ENCODE results near the gene GRIK2.

Gene GRIK2

DNA sequence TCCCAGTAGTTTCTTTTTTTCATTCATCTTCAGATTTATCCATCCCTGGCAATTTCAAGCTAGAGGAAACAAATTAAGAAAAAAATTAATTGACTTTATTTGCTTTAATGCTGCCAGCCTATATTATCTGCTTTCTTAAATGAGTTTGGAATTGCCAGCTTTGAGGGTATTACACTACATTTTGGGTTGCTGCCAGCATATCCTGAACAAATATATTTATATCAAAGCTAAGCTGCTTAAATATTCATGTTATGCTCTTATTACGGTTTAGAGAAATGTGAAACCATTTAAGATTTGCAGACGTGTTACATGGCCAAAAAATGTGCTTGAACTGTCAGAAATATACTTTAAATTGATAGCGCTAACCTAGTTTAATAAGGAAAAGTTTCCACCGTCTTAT lies 59.7 kb downstream of the GRIK2 start:
- DNase-seq: no peak

DNA sequence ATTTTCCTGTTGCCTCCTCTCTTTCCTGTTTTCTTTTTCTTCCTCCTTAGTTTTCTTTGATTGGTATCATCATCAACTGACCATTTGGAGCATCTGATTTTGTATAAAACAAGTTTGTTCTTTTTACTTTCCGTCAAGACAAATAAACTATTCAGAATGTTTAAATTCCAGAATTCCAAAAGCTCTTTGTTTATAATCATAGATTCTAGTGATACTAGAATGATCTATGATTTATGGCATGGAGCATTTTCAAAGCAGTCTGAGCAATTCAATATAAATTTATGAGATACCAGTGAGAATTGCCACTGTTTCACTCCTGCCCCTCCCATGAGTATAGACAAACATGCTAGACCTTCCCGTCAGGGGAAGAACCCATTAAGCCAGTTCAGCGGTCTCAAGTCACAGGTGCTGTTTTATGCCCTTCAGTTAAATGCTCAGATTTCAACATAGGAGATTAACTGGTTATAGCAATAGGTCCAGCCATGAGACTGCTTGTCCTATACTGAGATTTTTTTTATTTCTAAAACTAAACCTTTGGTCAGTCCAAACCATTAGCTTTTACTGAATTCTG lies 60.7 kb downstream of the GRIK2 start:
- DNase-seq: no peak

- DNase-seq: no peak
Observed at GRCh38 chr6:101458336-101458735, 64.8 kb downstream of the GRIK2 start.

DNA sequence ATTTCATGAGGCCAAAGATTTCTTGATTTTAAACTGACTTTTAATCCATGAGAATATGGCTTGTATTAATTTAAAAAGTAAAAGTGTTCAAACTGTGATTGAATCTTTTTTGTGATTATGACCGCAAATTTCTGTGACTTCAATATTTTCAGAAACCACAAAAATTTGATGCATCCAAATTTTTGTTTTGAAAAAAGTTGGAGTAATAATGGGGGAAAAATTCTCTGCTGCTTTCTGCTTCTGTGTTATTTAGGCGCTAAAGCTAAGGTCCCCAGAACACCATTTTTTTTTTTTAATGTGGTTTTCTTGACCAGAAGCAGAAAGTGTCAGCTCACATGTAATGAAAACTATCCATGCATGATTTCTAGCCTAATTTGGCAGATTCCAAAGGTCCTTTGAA lies 65.3 kb downstream of the GRIK2 start:
- no peak for DNase-seq

- no peak for DNase-seq
Observed at GRCh38 chr6:101462576-101462975, 69.1 kb downstream of the GRIK2 start.

GRCh38 chr6:101465863-101466262 lies 72.4 kb downstream of the GRIK2 start:
- DNase-seq: no peak

GRCh38 chr6:101477436-101477835 lies 83.9 kb downstream of the GRIK2 start:
- no peak for DNase-seq

GRCh38 chr6:101478891-101479290 lies 85.4 kb downstream of the GRIK2 start:
- no peak for DNase-seq

DNA sequence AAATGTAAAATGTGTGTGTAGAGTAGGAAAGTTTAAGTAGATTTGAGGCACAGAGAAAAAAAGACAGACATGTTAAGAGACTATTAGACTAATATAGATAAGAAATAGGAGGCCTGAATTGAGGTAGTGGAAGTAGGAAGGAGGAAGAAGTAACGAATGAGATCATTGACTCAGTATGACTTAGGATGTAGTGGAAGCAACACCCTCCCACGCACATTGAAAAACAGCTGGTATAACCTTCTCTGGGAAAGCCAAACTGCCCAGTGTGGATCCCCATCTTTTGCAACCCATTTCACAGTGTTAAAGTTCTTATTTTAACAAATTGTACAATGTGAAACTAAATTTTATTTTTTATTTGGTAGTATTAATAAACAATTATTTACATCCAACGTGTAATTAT lies 89.1 kb downstream of the GRIK2 start:
- DNase-seq: no peak

GRCh38 chr6:101484781-101485180 lies 91.3 kb downstream of the GRIK2 start:
- no peak for DNase-seq

- DNase-seq: no peak
Observed at GRCh38 chr6:101486124-101486523, 92.6 kb downstream of the GRIK2 start.

DNA sequence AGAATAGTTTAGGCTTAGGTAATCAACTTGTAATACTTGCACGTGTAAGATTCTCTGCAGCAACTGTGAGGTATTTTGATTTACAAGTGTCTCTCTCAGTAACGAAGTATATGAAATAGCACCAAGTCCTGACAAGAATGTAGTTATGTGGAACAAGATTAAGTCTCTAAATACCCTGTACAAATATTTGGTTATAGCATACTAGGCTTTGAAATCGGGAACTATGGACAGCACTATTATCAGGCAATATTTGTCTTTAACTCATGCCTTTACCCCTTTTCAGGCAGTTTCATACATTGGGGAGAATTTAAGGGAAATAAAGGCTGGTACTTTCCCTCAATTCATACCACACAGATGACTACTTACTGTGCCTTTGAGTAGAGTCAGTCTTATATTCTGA lies 93.2 kb downstream of the GRIK2 start:
- DNase-seq: no peak

DNA sequence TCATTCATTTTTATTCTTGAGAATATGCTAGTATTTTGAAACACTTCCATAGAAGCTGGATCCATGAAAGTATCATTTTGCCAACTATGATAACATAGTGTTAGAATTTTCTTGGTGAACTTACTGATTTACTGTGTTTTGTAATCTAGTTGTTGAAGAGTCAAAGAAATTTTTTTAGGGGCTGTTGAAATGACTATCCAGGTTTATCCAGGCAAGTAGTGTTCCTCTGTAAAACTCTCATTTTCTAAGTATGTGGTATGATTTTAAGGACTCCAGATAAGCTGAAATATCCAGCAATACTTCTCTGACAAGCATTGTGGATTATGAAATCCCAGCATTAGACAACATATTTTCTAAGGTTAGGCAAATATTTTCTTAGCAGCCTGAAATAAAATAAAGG lies 95.9 kb downstream of the GRIK2 start:
- no peak for DNase-seq

DNA sequence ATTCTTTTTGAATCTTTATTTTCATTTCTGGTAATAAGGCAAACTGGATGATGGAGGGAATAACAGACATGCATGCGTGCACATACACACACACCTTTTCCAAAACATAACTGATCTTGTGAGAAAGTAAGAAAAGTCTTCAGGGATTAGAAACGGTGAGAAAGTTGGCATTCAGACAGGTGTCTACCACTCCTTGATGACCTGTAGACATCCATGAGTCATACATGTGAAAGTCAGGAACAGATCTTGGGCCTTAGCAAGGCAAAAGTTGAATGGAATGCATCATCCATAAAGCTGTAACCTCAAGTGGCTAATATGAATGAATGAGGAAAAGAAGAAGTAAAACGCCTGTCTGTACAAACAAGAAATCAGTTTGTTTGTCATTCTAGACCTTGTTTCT lies 97.3 kb downstream of the GRIK2 start:
- DNase-seq: no peak

GRCh38 chr6:101502818-101503217 lies 109.3 kb downstream of the GRIK2 start:
- no peak for DNase-seq

DNA sequence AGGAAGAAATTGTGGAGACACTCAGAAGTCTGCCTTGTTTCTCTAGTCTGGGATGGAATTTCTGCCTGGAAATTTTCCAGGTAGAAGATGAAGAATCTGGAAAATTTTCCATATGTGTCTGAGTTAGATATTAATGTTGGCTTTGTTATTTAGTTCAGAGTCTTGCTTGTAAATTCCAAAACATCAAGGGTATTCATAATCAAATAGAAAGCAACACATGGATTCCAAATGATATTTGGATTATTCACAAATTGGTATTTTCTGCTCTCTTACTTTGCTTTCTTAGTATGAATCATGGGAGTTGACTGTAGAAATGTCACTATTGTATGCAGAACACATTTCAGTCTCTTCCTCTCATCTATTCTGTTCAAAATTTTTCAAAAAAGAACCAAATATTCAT lies 116.0 kb downstream of the GRIK2 start:
- no peak for DNase-seq

GRCh38 chr6:101513181-101513580 lies 119.7 kb downstream of the GRIK2 start:
- DNase-seq: no peak

DNA sequence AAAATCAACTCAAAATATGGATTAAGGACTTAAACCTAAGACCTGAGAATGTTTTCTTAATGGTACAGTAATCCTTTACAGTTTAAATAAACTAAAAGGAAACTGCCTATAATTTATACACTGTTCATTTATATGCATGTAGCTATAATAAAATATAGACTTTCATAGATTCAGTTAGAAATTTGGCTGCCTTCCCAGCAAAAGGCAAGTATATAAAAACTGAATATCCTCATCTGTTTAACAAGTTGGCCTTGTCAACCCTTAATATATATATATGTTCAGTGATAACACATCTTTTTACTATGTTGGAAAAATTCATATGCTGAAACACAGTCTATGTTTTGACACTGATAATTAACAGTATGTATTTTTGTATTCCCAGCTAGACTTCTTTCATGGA lies 123.1 kb downstream of the GRIK2 start:
- DNase-seq: no peak

GRCh38 chr6:101517632-101518031 lies 124.1 kb downstream of the GRIK2 start:
- no peak for DNase-seq

GRCh38 chr6:101522254-101522653 lies 128.7 kb downstream of the GRIK2 start:
- DNase-seq: no peak

DNA sequence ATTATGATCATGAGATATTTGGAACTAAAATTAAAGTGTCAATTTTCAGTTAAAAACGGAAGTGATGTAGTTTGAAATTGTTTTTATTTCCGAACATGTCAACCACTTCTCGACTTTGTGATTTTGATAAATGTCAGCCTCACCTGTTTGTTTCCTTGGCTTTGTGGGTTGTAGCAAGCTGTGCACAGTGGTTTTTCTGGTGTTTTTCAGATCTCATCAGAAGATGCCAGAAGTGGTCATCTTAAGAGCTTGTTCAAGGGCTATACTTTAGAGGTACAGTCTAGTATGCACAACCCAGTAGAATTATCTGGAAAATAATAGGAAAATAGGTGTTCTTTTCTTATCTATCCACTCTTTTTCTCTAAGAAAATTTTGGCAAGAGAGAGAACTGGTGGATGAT lies 134.0 kb downstream of the GRIK2 start:
- no peak for DNase-seq

DNA sequence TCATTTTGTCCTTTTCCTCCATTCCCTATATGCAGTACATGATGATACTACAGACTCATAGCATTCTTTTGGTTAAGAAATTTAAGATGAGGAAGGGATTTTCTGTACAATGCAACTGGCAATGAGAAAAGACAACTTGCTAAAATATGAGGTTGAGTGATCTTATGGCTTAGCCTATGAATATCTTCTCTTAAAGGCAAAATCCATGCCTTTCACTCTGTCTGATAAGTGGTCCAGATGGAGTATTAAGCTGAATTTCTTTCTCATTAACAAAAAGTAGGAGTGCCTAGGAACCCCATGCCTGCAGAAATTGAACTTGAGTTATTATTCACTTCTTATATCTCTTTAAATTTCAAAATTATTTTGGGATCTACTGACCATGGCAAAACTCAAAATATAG lies 135.3 kb downstream of the GRIK2 start:
- DNase-seq: no peak

DNA sequence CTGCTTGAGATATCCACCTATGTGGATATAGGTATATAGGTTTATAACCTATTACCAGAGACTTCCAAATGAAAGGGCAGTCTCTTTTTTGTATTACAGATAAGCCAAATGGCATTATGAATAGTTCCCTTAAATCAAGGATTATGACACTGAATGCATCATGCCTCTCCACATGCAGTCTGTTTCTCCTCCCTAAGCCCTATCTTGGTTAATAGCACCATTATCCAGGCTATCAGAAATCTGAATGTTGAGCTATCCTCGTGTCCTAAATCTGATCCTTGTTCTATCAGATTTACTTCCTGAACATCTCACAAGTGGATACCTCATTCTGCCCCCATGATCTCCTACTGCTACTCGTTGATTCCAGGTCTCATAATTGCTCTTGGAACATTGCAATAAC lies 138.0 kb downstream of the GRIK2 start:
- DNase-seq: no peak

DNA sequence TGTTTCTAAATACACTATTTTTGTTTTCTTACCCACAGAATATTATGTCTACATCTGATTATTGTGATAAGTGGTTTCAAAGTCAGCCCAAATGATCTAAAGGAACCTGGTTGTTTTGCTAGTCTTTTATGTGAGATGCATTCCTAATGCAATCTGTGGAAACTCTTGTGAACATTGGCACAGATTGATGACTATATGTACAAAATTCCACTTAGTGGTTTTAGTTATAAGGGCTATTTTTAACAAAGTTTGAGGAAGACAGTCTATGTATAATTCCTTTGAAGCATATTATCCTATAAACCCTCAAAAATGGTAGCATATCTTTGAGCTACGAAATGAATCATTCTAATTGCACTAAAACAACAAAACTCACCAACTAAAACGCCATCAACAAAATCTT lies 140.9 kb downstream of the GRIK2 start:
- no peak for DNase-seq
